OCI-LY7 (cell line): ENCODE measurements around the gene ACSS1. TPM values are rescaled to one million over a fixed set of nuclear protein-coding genes. Genes with fewer than 3 reads are reported as not detected.

ENCODE experiments used
- BruUV-seq: library from RNA; stranded (reverse); fragments of 400-500 nt; replicated peaks from 2 replicates; lab custom pipeline; 2021; lab: Mats Ljungman, UMichigan
- CTCF ChIA-PET: fragments of 300-600 bp; sonication (Branson Sonifier 250); formaldehyde crosslinking; loops from one replicate; lab custom pipeline; 2022; ENCODE audit warnings: antibody characterized with exemption; ENCODE audit not compliant: unreplicated experiment; lab: Charles Lee
- POLR2A ChIA-PET: fragments of 300-600 bp; sonication (Branson Sonifier 250); formaldehyde crosslinking; loops from one replicate; lab custom pipeline; 2022; ENCODE audit warnings: antibody characterized with exemption; lab: Charles Lee
- DNase-seq: peaks from one replicate; pipeline ENCODE4 v3.0.0-alpha.2; 2015; ENCODE audit warnings: low spot score
- H2AFZ ChIP-seq: fragments of 200-600 bp; sonication (generic), shearing (Covaris generic); 2 replicates; pipeline ENCODE4 v1.6.1; 2014; ENCODE audit warnings: mild to moderate bottlenecking, antibody characterized with exemption, low read length, moderate library complexity
- H3K27ac ChIP-seq: fragments of 200-600 bp; sonication (generic); 2 replicates; pipeline ENCODE4 v1.5.1; 2014; ENCODE audit warnings: mixed run types, low read depth, mild to moderate bottlenecking, moderate library complexity, low read length, inconsistent platforms; ENCODE audit not compliant: poor library complexity, severe bottlenecking
- H3K36me3 ChIP-seq: fragments of 200-600 bp; sonication (generic); 2 replicates; pipeline ENCODE4 v1.6.1; 2014; ENCODE audit warnings: mild to moderate bottlenecking, antibody characterized with exemption, low read length, moderate library complexity, mixed read lengths; ENCODE audit not compliant: insufficient read depth
- H3K4me1 ChIP-seq: fragments of 200-600 bp; sonication (generic); 2 replicates; pipeline ENCODE4 v1.5.1; 2014; ENCODE audit warnings: mild to moderate bottlenecking, low read length; ENCODE audit not compliant: insufficient read depth, poor library complexity, severe bottlenecking
- H3K4me2 ChIP-seq: fragments of 200-600 bp; sonication (generic); 2 replicates; pipeline ENCODE4 v1.6.1; 2014; ENCODE audit warnings: mild to moderate bottlenecking, low read length
- H3K4me3 ChIP-seq: fragments of 200-600 bp; sonication (generic); 2 replicates; pipeline ENCODE4 v1.5.1; 2014; ENCODE audit warnings: mild to moderate bottlenecking, low read depth, low read length; ENCODE audit not compliant: poor library complexity, severe bottlenecking
- H3K79me2 ChIP-seq: fragments of 200-600 bp; sonication (generic); 2 replicates; pipeline ENCODE4 v1.6.1; 2016; ENCODE audit warnings: low read depth, mild to moderate bottlenecking, low read length, moderate library complexity, mixed read lengths; ENCODE audit not compliant: insufficient read depth
- H3K9me2 ChIP-seq: fragments of 200-600 bp; sonication (generic); 2 replicates; pipeline ENCODE4 v1.6.1; 2016; ENCODE audit warnings: mild to moderate bottlenecking, low read length, mixed read lengths; ENCODE audit not compliant: insufficient read depth
- H3K9me3 ChIP-seq: fragments of 200-600 bp; sonication (generic); 2 replicates; pipeline ENCODE4 v1.6.1; 2014; ENCODE audit warnings: mild to moderate bottlenecking, mixed run types, low read length, mixed read lengths
- H4K20me1 ChIP-seq: fragments of 200-600 bp; sonication (generic); 2 replicates; pipeline ENCODE4 v1.6.1; 2014; ENCODE audit warnings: mild to moderate bottlenecking, antibody characterized with exemption, low read length, moderate library complexity, mixed read lengths; ENCODE audit not compliant: insufficient read depth
- EZH2phosphoT487 ChIP-seq: fragments of 200-600 bp; sonication (generic); IDR thresholded peaks from 2 replicates; pipeline ENCODE4 v1.6.1; 2018; ENCODE audit warnings: low read depth, borderline replicate concordance, mild to moderate bottlenecking, mixed run types, antibody characterized with exemption, low read length, moderate library complexity, mixed read lengths
- intact Hi-C: fragments of 100-400 bp; cut with micrococcal nuclease; formaldehyde crosslinking; loops from one replicate; pipeline ENCODE4 v1.10.0; 2022; ENCODE audit not compliant: unreplicated experiment
- total RNA-seq, 2 experiments: library from RNA; depleted of rRNA in 1 of 2; stranded (reverse); fragments of >200 nt in 1 of 2; shearing (Covaris generic) in 1 of 2; gene quantifications; 2 replicates each; pipeline ENCODE4 v1.2.3, GENCODE V29; 2014 to 2022
- TF ChIP-seq, protein P1 (sequence below): fragments of 200-600 bp; sonication (generic); conservative IDR thresholded peaks from 2 replicates; pipeline ENCODE4 v1.5.1; 2014; ENCODE audit warnings: mild to moderate bottlenecking, antibody characterized with exemption, low read length, moderate library complexity, mixed read lengths

Gene ACSS1
- total RNA-seq, 2 experiments from 2014 or later: 0.35 to 0.40 TPM

DNA sequence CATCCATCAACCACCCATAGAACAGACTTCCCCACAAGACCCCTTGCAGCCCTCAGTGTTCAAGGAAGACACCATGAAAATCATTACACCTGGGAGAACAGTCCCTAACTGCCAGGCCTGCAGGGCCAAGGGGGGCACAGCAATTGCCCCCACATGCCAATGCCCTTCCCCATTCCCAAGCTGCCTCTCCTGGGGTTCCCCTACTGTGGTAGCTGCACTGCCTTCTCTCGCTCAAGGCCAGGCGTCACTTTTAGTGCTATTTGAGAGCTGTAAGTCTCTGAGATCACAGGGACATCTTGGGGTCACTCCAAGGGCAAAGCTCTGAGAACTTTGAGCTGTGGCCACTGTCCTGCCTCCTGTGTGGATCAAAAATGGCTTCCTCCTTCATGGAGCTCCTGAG is 6.0 kb upstream of the ACSS1 start:
- no peaks in the 10 kb centered on the region for H3K79me2 ChIP-seq
- H3K4me3 ChIP-seq: no peak overlapping the region
- no peak overlapping the region for H3K4me2 ChIP-seq
- TF ChIP-seq, protein P1, sequence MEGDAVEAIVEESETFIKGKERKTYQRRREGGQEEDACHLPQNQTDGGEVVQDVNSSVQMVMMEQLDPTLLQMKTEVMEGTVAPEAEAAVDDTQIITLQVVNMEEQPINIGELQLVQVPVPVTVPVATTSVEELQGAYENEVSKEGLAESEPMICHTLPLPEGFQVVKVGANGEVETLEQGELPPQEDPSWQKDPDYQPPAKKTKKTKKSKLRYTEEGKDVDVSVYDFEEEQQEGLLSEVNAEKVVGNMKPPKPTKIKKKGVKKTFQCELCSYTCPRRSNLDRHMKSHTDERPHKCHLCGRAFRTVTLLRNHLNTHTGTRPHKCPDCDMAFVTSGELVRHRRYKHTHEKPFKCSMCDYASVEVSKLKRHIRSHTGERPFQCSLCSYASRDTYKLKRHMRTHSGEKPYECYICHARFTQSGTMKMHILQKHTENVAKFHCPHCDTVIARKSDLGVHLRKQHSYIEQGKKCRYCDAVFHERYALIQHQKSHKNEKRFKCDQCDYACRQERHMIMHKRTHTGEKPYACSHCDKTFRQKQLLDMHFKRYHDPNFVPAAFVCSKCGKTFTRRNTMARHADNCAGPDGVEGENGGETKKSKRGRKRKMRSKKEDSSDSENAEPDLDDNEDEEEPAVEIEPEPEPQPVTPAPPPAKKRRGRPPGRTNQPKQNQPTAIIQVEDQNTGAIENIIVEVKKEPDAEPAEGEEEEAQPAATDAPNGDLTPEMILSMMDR: no peak
- no peak for TF ChIP-seq EZH2phosphoT487
- intact Hi-C loops: loop anchor here (10.0 kb wide), 2 partner anchors 111 to 231 kb away; no protein-coding TSS in a partner anchor
- no peaks in the 10 kb centered on the region for H3K4me1 ChIP-seq
- H2AFZ ChIP-seq: no peak overlapping the region
- H3K9me3 ChIP-seq: no peaks in the 10 kb centered on the region
- POLR2A ChIA-PET: no interaction called here
- H3K27ac ChIP-seq: no peak overlapping the region
- no TSS peak for BruUV-seq
- no peaks in the 10 kb centered on the region for H3K9me2 ChIP-seq
- no peak for DNase-seq
- no peaks in the 10 kb centered on the region for H3K36me3 ChIP-seq
- no peaks in the 10 kb centered on the region for H4K20me1 ChIP-seq
- CTCF ChIA-PET: no interaction called here

DNA sequence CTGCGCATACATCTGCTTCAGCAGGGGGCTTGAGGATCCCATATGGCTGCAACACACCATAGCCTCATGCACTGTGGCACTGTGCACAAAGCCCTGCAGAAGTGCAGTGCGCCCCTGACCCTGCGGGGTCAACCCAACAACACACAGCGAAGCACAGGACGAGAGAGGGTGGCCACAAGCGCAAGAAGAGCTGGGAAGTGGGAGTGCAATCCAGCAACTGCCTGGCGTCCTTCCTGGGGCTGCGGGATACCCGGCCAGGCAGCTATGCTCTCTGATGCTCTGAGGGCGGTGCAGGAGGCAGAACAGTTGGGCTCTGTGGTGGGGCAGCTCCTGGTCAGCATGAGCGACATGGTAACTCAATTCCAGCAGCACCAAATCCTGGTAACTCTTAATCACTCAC is 5.6 kb upstream of the ACSS1 start:
- ChIA-PET POLR2A (interaction anchor here (1.3 to 1.4 kb wide), 2 partner anchors 27 to 30 kb away, joined by 3 to 7 read pairs; no protein-coding TSS in a partner anchor), CTCF (no interaction called here)
- H3K79me2 ChIP-seq: no peaks in the 10 kb centered on the region
- H3K27ac ChIP-seq: no peak overlapping the region
- H4K20me1 ChIP-seq: no peaks in the 10 kb centered on the region
- no peaks in the 10 kb centered on the region for H3K36me3 ChIP-seq
- BruUV-seq: no TSS peak
- TF ChIP-seq, protein P1: no peak
- no peak for TF ChIP-seq EZH2phosphoT487
- intact Hi-C loops: loop anchor here (10.0 kb wide), 2 partner anchors 111 to 231 kb away; no protein-coding TSS in a partner anchor
- H3K4me1 ChIP-seq: peaks cover 4% of the 10 kb centered on the region
- DNase-seq: no peak
- no peaks in the 10 kb centered on the region for H3K9me3 ChIP-seq
- H3K4me2 ChIP-seq: no peak overlapping the region
- no peak overlapping the region for H3K4me3 ChIP-seq
- no peaks in the 10 kb centered on the region for H3K9me2 ChIP-seq
- H2AFZ ChIP-seq: no peak overlapping the region

DNA sequence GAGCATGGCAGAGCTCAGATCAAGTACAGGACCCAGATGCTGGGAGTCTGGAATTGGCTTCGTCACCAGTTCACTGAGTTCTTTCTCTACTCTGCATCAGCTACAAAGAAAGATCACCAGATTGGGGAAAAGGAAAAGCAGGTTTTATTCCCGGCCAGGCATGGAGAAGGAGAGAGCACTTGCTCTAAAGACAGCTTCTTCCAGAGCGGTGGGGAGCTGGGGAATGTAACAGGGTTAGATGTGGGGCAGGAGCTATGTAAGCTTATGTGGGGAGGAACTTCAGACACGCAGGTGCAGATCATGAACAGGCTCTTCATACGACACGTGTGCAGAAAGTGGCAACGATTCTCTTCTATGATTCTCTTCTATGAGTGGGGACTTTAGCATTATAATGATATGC is 4.9 kb upstream of the ACSS1 start:
- CTCF ChIA-PET: interaction anchor here (1.0 kb wide), 1 partner anchor 54 kb away, joined by 3 read pairs; no protein-coding TSS in a partner anchor
- Histone ChIP-seq H4K20me1 (no peaks in the 10 kb centered on the region), H2AFZ (no peak overlapping the region), H3K4me1 (peaks cover 11% of the 10 kb centered on the region), H3K9me3 (no peaks in the 10 kb centered on the region), H3K9me2 (no peaks in the 10 kb centered on the region), H3K4me2 (no peak overlapping the region), H3K4me3 (no peak overlapping the region), H3K27ac (no peak overlapping the region), H3K36me3 (no peaks in the 10 kb centered on the region), H3K79me2 (no peaks in the 10 kb centered on the region)
- POLR2A ChIA-PET: interaction anchor here (1.3 to 1.4 kb wide), 2 partner anchors 26 to 29 kb away, joined by 3 to 7 read pairs; no protein-coding TSS in a partner anchor
- no peak for TF ChIP-seq EZH2phosphoT487
- TF ChIP-seq, protein P1: no peak
- intact Hi-C loops: loop anchor here (10.0 kb wide), 2 partner anchors 112 to 232 kb away; no protein-coding TSS in a partner anchor
- BruUV-seq: no TSS peak
- DNase-seq: no peak
